22Rv1 (cell line): ENCODE measurements around the gene USP17L17.
"Not testable (repeated sequence)": the region's sequence is repeated elsewhere in the genome, so short reads cannot be mapped to it uniquely, and the experiment has no call there.

Experiments used
- CTCF ChIP-seq: fragments of 450-650 bp; IDR thresholded peaks from 2 replicates; pipeline ENCODE4 v1.5.1; 2017; ENCODE audit warnings: mild to moderate bottlenecking
- ZFX ChIP-seq: fragments of 450-650 bp; IDR thresholded peaks from 2 replicates; pipeline ENCODE4 v1.6.1; 2017; ENCODE audit warnings: antibody characterized with exemption, borderline replicate concordance

- not testable (repeated sequence) for TF ChIP-seq CTCF, ZFX
Measured at GRCh38 chr4:9253078-9253477, 9.4 kb downstream of the USP17L17 start, which contains the start of gene USP17L19.
